Measurements from ENCODE around the gene MAD1L1.

DNA sequence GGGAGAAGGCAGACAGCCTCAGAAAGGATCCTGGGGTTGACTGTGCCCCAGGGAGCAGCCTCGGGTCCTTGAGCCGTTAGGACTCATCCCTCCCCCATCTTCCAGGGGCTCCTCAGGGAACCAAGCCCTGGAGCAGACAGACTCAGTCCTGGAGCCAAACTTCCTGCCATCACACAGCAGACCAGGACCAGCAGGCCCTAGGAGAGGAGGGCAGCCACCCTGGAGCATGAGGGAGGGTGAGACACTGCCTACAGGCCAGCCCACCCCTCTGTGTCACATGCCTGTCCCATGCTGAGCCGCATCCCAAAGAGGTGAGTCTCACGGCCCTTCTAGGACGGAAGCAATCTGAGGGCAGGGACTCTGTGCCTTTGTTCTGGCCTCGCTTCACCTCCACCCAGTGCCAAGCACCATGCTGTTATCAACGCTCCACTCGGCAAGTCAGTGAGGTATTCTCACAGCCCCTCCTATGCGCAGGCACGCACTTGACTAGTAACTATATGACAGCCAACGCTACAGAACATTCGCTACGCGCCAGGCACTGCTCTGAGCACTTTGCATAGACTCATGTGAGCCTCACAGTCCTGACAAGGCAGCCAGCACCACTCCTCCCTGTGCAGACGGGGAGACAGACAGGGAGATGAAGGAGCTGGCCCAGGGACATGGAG is 19.1 kb downstream of the MAD1L1 start:
- TF ChIP-seq, protein P1, sequence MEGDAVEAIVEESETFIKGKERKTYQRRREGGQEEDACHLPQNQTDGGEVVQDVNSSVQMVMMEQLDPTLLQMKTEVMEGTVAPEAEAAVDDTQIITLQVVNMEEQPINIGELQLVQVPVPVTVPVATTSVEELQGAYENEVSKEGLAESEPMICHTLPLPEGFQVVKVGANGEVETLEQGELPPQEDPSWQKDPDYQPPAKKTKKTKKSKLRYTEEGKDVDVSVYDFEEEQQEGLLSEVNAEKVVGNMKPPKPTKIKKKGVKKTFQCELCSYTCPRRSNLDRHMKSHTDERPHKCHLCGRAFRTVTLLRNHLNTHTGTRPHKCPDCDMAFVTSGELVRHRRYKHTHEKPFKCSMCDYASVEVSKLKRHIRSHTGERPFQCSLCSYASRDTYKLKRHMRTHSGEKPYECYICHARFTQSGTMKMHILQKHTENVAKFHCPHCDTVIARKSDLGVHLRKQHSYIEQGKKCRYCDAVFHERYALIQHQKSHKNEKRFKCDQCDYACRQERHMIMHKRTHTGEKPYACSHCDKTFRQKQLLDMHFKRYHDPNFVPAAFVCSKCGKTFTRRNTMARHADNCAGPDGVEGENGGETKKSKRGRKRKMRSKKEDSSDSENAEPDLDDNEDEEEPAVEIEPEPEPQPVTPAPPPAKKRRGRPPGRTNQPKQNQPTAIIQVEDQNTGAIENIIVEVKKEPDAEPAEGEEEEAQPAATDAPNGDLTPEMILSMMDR (IDR thresholded peaks at IDR 0.05): no peak
- TF ChIP-seq POLR2A (IDR thresholded peaks at IDR 0.05): no peak
